ENCODE data around the gene SRRD. TPM values are rescaled to one million over a fixed set of nuclear protein-coding genes. Genes with fewer than 3 reads are reported as not detected.

SRRD gene
- total and polyA plus RNA-seq, 2 of the 8 experiments (the other 6 are each of a cell fraction or from before 2014, with no cell fraction given) = 17.1 to 25.3 TPM

DNA sequence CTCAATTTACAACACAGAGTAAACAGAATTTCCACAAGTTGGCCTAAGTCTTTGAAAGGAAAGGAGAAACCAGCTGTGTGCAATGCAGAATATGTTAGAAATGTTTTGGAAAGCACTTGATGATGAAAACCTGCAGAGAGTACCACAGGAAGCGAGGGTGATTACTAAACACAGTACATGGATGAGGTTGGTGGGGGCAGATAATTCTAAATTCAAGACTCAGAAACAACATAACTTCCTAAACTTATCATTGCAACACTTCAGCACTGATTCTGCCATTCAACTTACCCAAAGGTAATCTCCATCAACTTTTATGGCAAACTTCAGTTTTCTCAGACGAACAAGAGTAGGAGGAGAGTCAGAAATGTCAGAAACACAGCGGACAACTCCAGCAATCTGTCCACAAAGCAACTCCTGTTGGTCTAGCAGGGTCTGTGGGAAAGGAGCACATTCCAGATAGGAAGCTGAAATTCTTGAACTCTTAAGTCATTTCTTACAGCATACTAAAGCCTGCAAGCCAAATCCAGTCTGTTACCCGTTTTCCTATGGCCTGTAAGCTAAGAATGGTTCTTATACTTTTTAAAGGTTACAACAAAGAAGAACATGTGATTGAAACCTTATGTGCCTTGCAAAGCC, 6.9 kb upstream of the SRRD start:
- H2BK120ac ChIP-seq (replicated peaks; ENCODE audit: low read depth, low read length) = no peak overlapping the region
- no peak overlapping the region for H3K23ac ChIP-seq (ENCODE audit: insufficient read length)
- H3K9ac ChIP-seq (replicated peaks in 1 of 4; ENCODE audit: extremely low read depth in 1 of 4, low read depth in 3 of 4, low read length in 3 of 4) = no peak overlapping the region
- POLR2A ChIA-PET (ENCODE audit: partially characterized antibody) = no interaction called here
- CTCF ChIA-PET (ENCODE audit: partially characterized antibody) = no interaction called here
- no peak overlapping the region for H2BK5ac ChIP-seq (ENCODE audit: low read depth, low read length)
- no peak overlapping the region for H4K5ac ChIP-seq (ENCODE audit: insufficient read length, low read depth, low read length)
- no peak overlapping the region for H2AK5ac ChIP-seq (ENCODE audit: low read depth, low read length)
- no peak overlapping the region for H2BK12ac ChIP-seq (ENCODE audit: low read depth, low read length)
- H3K4ac ChIP-seq (replicated peaks; ENCODE audit: insufficient read length, low read depth, low read length) = no peak overlapping the region
- H3K18ac ChIP-seq (ENCODE audit: extremely low read depth, low read length) = no peak overlapping the region
- peaks cover 5 to 45% (median 35%) of the 10 kb centered on the region in 4 experiments; a peak in 7 of 8 replicates for H3K36me3 ChIP-seq (ENCODE audit: control insufficient read depth in 2 of 4, insufficient read depth in 4 of 4, low read length in 3 of 4)
- no peak overlapping the region for H2AFZ ChIP-seq (ENCODE audit: low read length)
- H3K23me2 ChIP-seq (ENCODE audit: low read depth, low read length) = no peaks in the 10 kb centered on the region; the same call in 1 of the 2 replicates
- DNase-seq (ENCODE audit: low read depth in 1 of 2, low spot score in 2 of 2) = no peak
- H3K27ac ChIP-seq (ENCODE audit: low read depth, low read length) = no peak overlapping the region
- peaks cover 0 to 3% of the 10 kb centered on the region in 2 experiments for H4K20me1 ChIP-seq (replicated peaks in 1 of 2; ENCODE audit: control insufficient read depth in 1 of 2, insufficient read depth in 2 of 2, low read length in 2 of 2)
- H4K8ac ChIP-seq (ENCODE audit: extremely low read depth, insufficient read depth, low read length) = no peak overlapping the region
- H4K91ac ChIP-seq (replicated peaks; ENCODE audit: insufficient read length, low read length) = no peak overlapping the region
- 96% methylated on average over 4 of the region's 4 CpGs; no CpG with 5 or more reads in 1 of the 2 experiments for WGBS, 2 experiments (ENCODE audit: extremely low coverage in 1 of 2, insufficient coverage in 1 of 2, insufficient read length in 1 of 2, insufficient replicate concordance in 2 of 2, low coverage in 1 of 2, low lambda C conversion rate in 2 of 2, missing lambda C conversion rate in 1 of 2)
- no peak overlapping the region for H2BK20ac ChIP-seq (ENCODE audit: low read length)
- H3K9me3 ChIP-seq (ENCODE audit: insufficient read depth in 2 of 2, low read depth in 1 of 2, low read length in 1 of 2) = no peaks in the 10 kb centered on the region
- no peak for FAIRE-seq
- H3K4me2 ChIP-seq (ENCODE audit: insufficient read depth in 1 of 2, low read depth in 2 of 2, low read length in 2 of 2) = no peak overlapping the region
- H3K79me1 ChIP-seq (ENCODE audit: low read depth, low read length) = no peaks in the 10 kb centered on the region
- no peaks in the 10 kb centered on the region for H3K27me3 ChIP-seq (replicated peaks in 1 of 4; ENCODE audit: control insufficient read depth in 3 of 4, extremely low read depth in 1 of 4, insufficient read depth in 3 of 4, low read length in 3 of 4)
- peaks cover 0 to 4% (median 2%) of the 10 kb centered on the region in 4 experiments; a peak in 3 of 7 replicates for H3K4me1 ChIP-seq (replicated peaks in 1 of 4; ENCODE audit: control insufficient read depth in 3 of 4, insufficient read depth in 4 of 4, low read length in 3 of 4)
- peaks cover 0 to 27% of the 10 kb centered on the region in 2 experiments; a peak in 2 of 4 replicates for H3K79me2 ChIP-seq (ENCODE audit: control insufficient read depth in 1 of 2, insufficient read depth in 2 of 2, low read length in 2 of 2)
- H3K56ac ChIP-seq (replicated peaks; ENCODE audit: insufficient read length, low read depth, low read length) = no peak overlapping the region
- H3K4me3 ChIP-seq (ENCODE audit: extremely low read depth in 1 of 4, insufficient read depth in 2 of 4, low read depth in 3 of 4, low read length in 4 of 4) = no peak overlapping the region
- H2BK15ac ChIP-seq (ENCODE audit: low read length) = no peak overlapping the region
- H3K14ac ChIP-seq (ENCODE audit: insufficient read length) = no peak overlapping the region
- TF ChIP-seq CTBP2 (IDR thresholded peaks at IDR 0.05; ENCODE audit: borderline replicate concordance, insufficient read depth, insufficient read length, low read length) (no peak), RXRA (IDR thresholded peaks at IDR 0.05; ENCODE audit: insufficient read depth, low read depth, low read length) (no peak), SP4 (IDR thresholded peaks at IDR 0.05; ENCODE audit: low read length) (no peak), RFX5 (IDR thresholded peaks at IDR 0.05; ENCODE audit: borderline replicate concordance, low read depth, low read length) (no peak), TCF12 (IDR thresholded peaks at IDR 0.05; ENCODE audit: low read depth, low read length) (no peak), SIX5 (IDR thresholded peaks at IDR 0.05; ENCODE audit: low read depth, low read length) (no peak), SIRT6 (IDR thresholded peaks at IDR 0.05; ENCODE audit: low read length) (no peak), KDM4A (IDR thresholded peaks at IDR 0.05; ENCODE audit: low read depth, low read length, severe bottlenecking) (no peak), RBBP5 (IDR thresholded peaks at IDR 0.05; ENCODE audit: borderline replicate concordance, low read depth, low read length) (no peak), MAFK (IDR thresholded peaks at IDR 0.05; ENCODE audit: low read depth, low read length) (no peak), NANOG (IDR thresholded peaks at IDR 0.05; ENCODE audit: insufficient read depth, low read depth, low read length, poor library complexity, severe bottlenecking) (no peak), GABPA (IDR thresholded peaks at IDR 0.05; ENCODE audit: borderline replicate concordance, insufficient read depth, low read length) (no peak), PHF8 (conservative IDR thresholded peaks at IDR 0.05; ENCODE audit: low read depth, low read length) (no peak), ASH2L (IDR thresholded peaks at IDR 0.05; ENCODE audit: low read length) (no peak)
